ENCODE results near the gene DNAJA3.

- TF ChIP-seq CTCF (IDR thresholded peaks at IDR 0.05), result no peak
- TF ChIP-seq POLR2A (IDR thresholded peaks at IDR 0.05), result no peak
Measured at GRCh38 chr16:4380119-4381063, 45.3 kb upstream of the DNAJA3 start.

Data from lower leg skin (tissue), 3 donors.